Esophagus squamous epithelium (tissue), 5 donors: ENCODE measurements around the gene MDGA2. TPM values are rescaled to one million over a fixed set of nuclear protein-coding genes. Genes with fewer than 3 reads are reported as not detected.

Experiments used
- DNase-seq: peaks from one replicate; lab custom pipeline; 2025; lab: John Stamatoyannopoulos, UW
- H3K27ac ChIP-seq, 4 donors: fragments of 200-600 bp; sonication (generic); one replicate each; pipeline ENCODE4 v1.5.1; 2016 to 2019; ENCODE audit warnings: mild to moderate bottlenecking in 1 of 4
- H3K27me3 ChIP-seq, 4 donors: fragments of 200-600 bp; sonication (generic); 1 replicate in 3 of 4; 2 replicates in 1 of 4; pipeline versions ENCODE4 v1.5.1 to v1.6.0; 2017 to 2021; ENCODE audit warnings: antibody characterized with exemption in 1 of 4
- H3K36me3 ChIP-seq, 3 donors: fragments of 200-600 bp; sonication (generic); one replicate each; pipeline ENCODE4 v1.5.1; 2016 to 2019
- H3K4me1 ChIP-seq, 3 donors: fragments of 200-600 bp; sonication (generic); one replicate each; pipeline ENCODE4 v1.5.1; 2017 to 2019
- H3K4me3 ChIP-seq, 4 donors: fragments of 200-600 bp; sonication (generic); 1 replicate in 3 of 4; 2 replicates in 1 of 4; pipeline ENCODE4 v1.5.1; 2016 to 2019; ENCODE audit warnings: mild to moderate bottlenecking in 2 of 4, moderate library complexity in 1 of 4
- H3K9me3 ChIP-seq, 3 donors: fragments of 200-600 bp; sonication (generic); one replicate each; pipeline ENCODE4 v1.5.1; 2016 to 2019
- POLR2A ChIP-seq, 4 donors: fragments of 450-650 bp; IDR thresholded peaks; one replicate each; pipeline ENCODE4 v1.6.1; 2017; ENCODE audit warnings: antibody characterized with exemption in 4 of 4, mild to moderate bottlenecking in 4 of 4, moderate library complexity in 3 of 4
- WGBS, 2 donors: methylation state at CpG; one replicate each; pipeline ENCODE4 v1.1.5; 2018; 5-methylcytosine and 5-hydroxymethylcytosine counted together
- intact Hi-C: fragments of 100-400 bp; cut with DNase I; formaldehyde crosslinking; loops from one replicate; pipeline ENCODE4 v1.15.0; 2022
- small RNA-seq, 4 donors: library from RNA; depleted of rRNA; stranded (forward); fragments of <200 nt; gene quantifications; one replicate each; pipeline ENCODE3, GENCODE V24; 2016
- total RNA-seq, 4 donors: library from RNA; depleted of rRNA; stranded (reverse); fragments of >200 nt; gene quantifications; one replicate each; pipeline ENCODE4 v1.1.0, GENCODE V29; 2016
- TF ChIP-seq, protein P1 (sequence below), 6 experiments: fragments of 450-650 bp in 4 of 6; fragments of 200-600 bp in 2 of 6; sonication (generic) in 2 of 6; IDR thresholded peaks; one replicate each; pipeline ENCODE4 v1.5.1; 2016 to 2019; ENCODE audit warnings: antibody characterized with exemption in 6 of 6, mild to moderate bottlenecking in 4 of 6, moderate library complexity in 4 of 6
- donor health status: DM: yes; HTN: yes; CAD: no.

Gene MDGA2
- total RNA-seq, 4 donors from 2014 or later: not detected

DNA sequence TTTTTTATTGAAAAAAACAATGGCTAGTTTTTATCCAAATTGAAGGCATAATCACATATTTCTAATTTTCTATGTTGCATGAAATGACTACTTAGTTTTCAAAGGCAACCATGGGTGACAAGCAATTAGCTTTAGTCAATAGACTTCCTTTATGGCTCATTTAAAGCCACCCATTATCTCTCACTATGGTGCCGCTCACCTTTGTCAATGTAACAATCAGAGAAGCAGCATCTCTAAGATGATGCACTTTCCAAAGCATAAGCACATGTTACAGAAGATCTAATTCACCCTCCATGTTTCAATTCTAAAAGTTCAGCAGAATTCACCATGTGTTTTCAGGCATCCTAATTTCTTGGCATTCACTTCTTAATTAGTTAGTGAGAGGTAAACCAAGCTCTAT, 857.3 kb downstream of the MDGA2 start:
- no peaks in the 10 kb centered on the region for H3K27me3 ChIP-seq
- no peak overlapping the region for H3K4me3 ChIP-seq
- peaks cover 0 to 6% (median 0%) of the 10 kb centered on the region in 3 donors for H3K9me3 ChIP-seq
- H3K4me1 ChIP-seq: no peaks in the 10 kb centered on the region
- H3K36me3 ChIP-seq: no peaks in the 10 kb centered on the region
- DNase-seq: no peak
- H3K27ac ChIP-seq: no peak overlapping the region
- 62% methylated on average over 1 of the region's 1 CpG; no CpG with 5 or more reads in 1 of the 2 donors for WGBS, 2 donors
- intact Hi-C loops: no loop called here
- TF ChIP-seq, protein P1, sequence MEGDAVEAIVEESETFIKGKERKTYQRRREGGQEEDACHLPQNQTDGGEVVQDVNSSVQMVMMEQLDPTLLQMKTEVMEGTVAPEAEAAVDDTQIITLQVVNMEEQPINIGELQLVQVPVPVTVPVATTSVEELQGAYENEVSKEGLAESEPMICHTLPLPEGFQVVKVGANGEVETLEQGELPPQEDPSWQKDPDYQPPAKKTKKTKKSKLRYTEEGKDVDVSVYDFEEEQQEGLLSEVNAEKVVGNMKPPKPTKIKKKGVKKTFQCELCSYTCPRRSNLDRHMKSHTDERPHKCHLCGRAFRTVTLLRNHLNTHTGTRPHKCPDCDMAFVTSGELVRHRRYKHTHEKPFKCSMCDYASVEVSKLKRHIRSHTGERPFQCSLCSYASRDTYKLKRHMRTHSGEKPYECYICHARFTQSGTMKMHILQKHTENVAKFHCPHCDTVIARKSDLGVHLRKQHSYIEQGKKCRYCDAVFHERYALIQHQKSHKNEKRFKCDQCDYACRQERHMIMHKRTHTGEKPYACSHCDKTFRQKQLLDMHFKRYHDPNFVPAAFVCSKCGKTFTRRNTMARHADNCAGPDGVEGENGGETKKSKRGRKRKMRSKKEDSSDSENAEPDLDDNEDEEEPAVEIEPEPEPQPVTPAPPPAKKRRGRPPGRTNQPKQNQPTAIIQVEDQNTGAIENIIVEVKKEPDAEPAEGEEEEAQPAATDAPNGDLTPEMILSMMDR (IDR thresholded peaks at IDR 0.05): no peak
- TF ChIP-seq POLR2A (IDR thresholded peaks at IDR 0.05): no peak

DNA sequence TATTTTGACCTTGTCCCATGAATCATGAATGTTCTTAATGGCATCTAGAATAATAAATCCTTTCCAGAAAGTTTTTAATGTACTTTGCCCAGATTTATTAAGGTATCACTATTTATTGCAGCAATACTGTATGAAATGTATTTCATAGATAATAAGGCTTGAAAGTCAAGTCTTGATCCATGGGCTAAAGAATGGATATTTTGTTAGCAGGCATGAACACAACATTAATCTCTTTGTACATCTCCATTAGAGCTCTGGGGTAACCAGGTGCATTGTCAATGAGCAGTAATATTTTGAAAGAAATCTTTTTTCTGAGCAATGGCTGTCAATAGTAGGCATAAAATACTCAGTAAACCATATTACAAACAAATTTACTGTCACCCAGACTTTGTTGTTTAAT, 882.3 kb downstream of the MDGA2 start:
- H3K27ac ChIP-seq: no peak overlapping the region
- no peaks in the 10 kb centered on the region for H3K4me1 ChIP-seq
- TF ChIP-seq, protein P1 (IDR thresholded peaks at IDR 0.05): no peak
- no peak for TF ChIP-seq POLR2A (IDR thresholded peaks at IDR 0.05)
- intact Hi-C loops: no loop called here
- H3K9me3 ChIP-seq: peaks cover 0 to 3% (median 0%) of the 10 kb centered on the region in 3 donors
- no peak for DNase-seq
- no peak overlapping the region for H3K4me3 ChIP-seq
- H3K27me3 ChIP-seq: no peaks in the 10 kb centered on the region
- no peaks in the 10 kb centered on the region for H3K36me3 ChIP-seq

Small RNAs within 50 kb of the gene (small RNA-seq; reads per million reads assigned to genes)
- gene RF00402: 0 reads per million in 4 donors
